ENCODE data around the gene VAV3.

Gene VAV3

DNA sequence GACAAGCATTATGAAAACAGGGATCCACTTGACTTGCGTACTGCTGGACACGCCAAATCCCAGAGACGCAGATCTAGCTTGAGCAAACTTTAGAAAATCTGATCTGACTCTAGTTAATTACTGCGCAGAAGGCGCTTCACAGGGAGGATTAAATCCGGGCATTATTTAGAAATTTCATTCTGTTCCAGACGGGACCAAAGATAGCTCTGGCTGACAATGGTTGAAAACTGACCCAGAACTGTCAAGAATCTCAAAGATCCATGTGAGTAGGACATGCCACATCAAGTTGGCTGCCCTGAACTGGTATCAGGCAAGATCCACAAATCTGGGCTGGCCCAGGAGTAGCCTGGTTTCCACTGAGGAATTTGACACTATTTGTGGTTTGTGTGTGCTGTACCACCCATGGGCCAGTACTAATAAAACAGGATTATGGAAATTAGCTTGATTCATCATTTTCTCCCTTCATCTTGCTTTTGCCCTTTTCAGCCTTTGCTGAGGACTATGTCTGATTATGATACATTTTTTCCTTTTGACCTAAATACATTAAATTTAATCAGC is 171.0 kb downstream of the VAV3 start:
- DNase-seq (ENCODE audit: low spot score), result no peak

DNA sequence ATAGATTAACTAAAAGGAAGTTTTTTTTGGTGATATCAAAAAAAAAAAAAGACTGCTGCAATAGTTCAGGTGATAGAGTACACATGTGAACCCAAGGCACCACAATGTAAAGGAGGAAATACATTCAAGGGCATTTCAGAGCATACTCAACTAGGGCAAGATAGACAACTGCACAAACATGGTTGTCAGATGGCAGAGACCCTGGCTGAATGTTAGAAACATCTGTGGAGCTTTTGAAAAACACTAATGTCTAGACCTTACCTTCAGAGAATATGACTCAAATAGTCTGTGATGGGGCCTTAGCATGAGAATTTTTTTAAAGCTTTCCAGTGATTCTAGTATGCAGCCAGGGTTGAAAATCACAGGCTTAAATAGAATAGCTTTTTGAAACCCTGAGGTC is 173.6 kb downstream of the VAV3 start:
- DNase-seq (ENCODE audit: low spot score), result no peak

DNA sequence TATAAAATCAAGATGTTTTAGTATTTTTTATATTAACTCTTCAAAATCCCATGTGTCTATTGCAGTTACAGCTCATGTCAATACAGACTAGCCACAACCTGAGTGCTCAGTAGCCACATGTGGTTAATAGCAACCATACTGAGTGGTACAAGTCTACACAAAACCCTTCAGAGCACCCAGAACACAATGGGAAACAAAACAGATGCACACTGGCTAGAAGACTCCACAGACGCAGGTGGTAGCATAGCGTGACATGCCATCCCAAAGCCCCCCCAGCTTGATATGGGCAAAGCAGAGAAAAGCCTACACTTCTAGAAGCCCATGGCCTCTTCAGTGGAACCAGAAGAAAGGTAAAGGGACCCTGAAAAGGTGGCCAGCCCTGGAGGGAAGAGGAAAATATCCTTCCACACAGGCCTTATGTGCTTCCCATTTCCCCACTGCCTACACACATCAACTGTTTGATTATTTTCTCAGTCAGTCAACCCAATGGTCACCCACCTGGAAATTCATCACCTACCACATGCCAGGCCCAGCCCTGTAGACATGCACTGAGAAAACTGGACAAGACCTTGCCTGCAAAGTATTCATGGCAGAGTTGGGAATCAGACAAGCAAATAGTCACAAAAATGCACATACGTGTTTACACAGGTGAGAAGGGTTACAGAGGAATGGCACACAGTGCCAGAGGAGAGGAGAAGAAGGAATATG is 175.0 kb downstream of the VAV3 start:
- DNase-seq (ENCODE audit: low spot score), result no peak

DNA sequence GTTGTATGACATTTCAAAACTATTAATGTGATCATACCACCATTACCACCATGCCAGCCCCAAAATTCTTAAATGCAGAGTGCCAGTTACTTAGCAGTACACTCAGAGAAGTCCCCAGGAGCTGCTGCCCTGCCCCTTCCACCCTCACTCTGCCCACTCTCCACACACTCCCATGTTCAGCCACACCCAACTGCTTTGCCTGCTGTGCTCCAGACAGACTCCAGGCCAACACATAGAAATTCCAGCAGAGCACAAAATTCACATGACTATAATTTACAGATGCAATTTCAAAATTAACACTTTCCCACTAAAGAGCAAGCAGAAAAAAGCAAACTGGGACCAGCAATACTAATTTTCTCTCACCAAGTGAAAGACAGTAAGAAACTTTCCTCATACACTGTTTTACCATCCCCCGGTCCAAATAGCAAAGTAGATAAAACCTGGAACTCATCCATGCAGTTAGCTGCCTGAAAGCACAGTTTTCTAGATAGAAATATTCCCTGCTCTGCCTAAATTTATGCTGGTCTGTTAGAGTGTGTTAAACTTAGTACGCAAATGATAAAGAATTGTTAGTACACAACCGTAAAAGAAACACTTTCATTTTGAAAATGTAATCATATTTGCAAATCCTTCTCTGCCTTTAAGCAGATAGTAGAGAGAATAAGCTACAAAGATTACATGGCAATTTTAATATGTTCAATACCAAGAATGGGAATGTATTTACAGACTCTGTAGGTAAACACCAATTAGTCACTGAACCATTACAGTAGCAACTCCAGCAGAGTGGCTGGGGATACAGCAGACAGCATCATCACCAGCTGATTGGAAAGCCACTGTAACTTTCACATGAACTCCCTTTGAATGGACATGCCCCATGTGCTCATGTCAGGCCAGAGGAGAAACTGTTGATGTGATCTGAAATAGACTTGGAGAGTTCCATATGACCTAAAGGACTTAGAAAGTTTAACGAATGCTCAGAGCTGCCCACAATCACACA is 176.5 kb downstream of the VAV3 start:
- no peak for DNase-seq (ENCODE audit: low spot score)

DNA sequence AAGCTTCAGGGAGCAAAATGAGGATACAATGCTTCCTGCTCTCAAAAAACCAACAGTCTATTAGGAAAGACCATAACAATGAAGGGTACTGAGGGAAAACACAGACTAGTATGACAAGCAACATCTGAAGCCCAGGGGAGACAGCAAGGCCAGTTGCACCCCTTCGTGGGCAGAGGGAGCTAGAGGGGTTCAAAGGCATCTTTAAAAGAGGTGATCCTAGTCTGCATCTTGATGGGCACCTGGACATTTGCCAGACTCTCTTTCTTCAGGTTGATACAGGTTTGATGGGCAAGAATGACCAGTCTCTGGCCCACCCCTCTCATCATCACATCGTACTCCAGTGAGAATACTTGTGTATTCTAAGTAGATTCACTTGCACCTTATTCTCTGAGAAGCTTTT is 177.7 kb downstream of the VAV3 start:
- DNase-seq (ENCODE audit: low spot score), result no peak

DNA sequence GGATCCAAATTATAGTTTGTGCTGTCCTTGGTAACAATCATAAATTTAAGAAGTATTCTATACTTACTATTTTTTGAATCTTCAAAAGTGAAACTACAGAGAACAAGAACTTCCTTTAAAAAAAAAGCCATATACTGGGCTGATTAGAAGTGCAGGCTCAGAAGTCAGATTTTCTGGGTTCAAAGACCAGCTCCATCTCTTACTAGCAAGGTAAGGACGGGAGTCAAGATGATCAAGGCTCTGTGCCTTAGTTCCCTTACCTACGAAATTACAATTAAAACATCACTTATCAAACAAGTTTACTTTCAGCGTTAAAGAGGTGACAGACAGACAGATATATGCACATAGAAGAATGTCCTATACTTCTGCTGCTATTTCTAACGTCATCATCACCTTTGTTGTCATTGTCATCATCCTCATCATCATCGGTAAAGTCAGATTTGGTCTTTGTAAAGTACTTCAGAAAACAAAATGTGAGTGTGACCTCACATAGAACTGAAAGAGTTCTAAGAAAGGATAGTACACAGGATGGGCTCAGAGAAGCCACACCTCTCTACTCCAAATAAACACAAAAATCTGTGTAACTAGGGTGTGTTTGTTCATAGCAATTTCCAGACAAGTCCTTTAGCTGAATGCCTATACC is 178.7 kb downstream of the VAV3 start:
- DNase-seq (ENCODE audit: low spot score), result peak; percentile 28

DNA sequence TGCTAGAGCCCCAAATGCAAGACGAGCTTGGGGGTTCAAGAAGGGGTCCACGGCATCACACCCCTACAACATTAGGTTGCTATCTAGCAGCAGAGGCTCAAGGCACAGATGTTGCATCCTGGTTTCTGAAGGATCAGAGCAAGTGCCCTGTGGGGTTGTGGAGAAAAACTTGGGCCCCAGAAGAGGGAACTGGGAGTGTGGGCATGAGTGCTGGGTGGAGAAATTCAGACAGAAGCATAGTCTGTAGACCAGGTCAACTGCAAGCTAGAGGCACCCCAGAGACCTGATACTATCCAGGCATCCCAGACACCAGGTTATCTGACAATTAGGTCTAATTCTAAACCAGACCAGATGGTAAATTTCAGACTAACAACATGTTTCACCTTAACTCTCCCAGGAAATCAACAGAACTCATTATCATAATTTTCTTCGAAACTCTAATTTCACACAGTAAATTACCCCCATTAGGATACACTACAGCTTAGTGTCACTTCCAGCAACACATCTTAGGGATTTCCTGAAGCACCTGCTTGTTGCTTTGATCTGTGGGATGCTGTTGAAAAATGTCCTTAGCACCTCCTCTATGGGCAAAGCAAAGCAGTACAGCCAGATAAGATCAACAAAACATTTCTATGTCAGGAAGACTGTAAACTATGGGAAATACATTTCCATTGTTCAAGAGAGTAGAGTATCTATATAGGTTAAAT is 179.3 kb downstream of the VAV3 start:
- DNase-seq (ENCODE audit: low spot score), result peak; percentile 32

DNA sequence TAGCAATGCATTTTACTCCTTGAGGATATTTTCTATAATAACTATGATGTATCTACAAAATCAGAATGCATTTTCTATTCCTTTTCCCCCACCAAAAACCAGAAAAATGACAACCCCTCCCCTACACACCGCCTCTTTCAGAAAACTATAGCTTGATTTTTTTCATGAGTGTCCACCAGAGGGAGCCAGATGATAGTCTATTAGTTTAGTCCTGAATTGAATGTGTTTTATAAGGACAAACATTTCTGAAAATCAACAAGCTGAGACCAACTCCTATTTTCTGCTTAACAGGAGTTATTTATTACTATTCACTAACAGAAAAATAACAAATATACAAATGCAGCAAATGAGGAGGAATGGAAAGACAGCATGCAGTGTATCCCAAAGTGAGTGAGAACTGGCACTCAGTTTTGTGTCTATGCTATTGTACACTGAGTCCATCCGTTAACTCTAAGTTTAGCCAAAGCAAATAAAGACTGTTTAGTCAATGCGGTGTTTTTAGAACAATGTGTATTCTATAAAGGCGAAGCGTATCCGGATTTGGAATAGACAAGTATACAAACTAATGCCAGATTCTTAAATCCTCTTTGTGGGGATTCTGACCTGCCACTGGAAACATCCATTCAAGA is 182.6 kb downstream of the VAV3 start:
- peak; percentile 61 for DNase-seq (ENCODE audit: low spot score)

DNA sequence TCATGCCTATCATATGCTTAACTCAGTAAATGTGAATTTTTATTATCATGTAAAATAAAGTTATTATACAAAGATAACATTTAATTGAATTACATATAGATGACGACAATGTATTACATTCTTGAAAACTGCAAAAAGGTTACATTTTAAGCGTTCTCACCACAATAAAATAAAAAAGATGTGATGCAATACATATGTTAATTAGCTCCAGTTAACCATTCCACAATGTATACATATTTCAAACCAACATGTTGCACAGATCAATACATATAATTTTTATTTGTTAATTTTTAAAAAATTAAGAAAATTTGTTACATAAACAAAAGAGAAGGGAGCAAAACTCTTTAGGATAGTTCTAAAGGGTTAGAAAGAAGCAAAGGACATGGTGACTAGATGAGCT is 183.7 kb downstream of the VAV3 start:
- DNase-seq (ENCODE audit: low spot score), result no peak

DNA sequence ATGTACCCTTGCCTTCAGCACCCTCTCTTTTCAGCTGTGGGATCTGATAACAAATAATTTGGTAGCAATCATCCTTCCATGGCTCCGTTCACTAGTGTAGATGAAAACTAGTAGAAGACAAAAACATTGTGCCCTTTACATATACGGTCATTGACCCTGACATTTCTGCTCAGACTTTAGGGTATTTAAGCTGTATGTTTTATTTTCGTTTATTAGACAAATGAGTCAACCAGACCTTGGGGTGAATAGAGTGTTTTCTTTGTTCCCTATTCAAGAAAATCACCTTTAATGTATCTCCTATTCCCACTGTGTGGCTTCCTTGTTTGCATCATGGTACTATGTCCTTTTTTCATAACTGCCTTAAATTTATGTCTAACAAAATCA is 187.3 kb downstream of the VAV3 start:
- no peak for DNase-seq (ENCODE audit: low spot score)

DNA sequence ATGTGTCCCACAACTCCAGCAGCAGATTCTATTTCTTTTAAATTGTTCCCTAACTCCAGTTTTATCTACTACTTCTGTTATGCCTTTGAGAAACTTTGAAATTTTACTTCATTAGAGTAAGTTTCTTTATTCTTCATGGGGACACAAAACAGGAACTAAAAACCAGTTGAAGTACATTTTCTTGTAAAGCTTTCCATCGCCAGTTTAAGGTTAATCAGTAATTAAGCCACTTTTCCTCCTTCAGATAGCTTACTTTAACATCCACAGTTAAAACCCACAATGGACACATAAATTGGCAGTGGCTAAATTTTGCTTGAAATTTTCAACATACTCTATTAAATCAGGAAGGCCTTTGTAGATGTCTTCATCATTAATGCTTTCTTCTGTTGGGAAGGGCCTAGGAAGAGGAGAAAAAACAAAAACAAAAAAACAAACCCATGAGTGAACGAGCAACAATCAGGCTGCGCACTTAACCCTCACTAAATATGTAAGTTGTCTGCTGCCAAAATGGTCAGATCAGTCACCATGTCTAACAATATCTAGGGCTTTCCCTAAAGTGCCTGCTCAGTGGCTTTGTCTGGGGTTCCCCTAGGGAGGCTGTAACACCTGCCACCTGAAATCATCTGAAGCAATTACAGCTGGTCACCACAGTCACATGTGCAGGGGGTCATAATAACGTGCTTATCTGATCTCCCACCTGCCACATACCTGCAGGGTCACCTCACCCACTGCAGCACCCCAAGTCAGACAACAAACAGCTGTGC is 187.9 kb downstream of the VAV3 start:
- no peak for DNase-seq (ENCODE audit: low spot score)

DNA sequence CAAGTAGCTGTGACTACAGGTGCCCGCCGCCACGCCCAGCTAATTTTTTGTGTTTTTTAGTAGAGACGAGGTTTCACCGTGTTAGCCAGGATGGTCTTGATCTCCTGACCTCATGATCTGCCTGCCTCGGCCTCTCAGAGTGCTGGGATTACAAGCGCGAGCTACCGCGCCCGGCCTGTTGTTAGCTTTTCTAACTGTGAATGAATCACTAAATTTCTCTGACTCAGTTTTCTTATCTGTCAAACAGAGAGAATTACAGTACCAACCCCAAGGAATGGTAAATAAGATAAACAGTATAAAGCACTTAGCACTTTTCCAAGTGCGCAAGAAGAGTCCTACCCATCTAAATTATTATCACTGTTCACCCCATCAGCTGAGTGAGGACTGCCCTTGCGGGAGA is 193.6 kb downstream of the VAV3 start:
- DNase-seq (ENCODE audit: low spot score), result no peak

DNA sequence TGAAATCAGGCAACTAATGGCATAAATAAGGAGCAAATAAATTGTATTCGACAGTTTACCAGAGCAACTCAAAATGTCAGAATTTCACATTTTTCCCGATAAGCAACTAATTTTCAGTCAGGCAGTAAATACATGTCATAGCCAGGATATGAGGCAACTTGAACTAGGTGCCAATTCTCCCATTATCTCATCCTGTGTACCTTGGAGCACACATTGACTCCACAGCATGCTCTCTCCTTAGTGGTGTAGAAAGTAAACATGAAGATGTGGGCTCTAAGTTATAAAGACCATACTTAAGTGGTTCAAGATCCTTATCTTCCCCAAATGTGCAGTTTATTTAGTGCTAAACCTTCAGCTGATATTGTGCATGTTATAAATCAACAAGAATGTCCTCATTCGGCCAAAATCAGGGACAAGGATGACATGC is 197.8 kb downstream of the VAV3 start:
- no peak for DNase-seq (ENCODE audit: low spot score)

DNA sequence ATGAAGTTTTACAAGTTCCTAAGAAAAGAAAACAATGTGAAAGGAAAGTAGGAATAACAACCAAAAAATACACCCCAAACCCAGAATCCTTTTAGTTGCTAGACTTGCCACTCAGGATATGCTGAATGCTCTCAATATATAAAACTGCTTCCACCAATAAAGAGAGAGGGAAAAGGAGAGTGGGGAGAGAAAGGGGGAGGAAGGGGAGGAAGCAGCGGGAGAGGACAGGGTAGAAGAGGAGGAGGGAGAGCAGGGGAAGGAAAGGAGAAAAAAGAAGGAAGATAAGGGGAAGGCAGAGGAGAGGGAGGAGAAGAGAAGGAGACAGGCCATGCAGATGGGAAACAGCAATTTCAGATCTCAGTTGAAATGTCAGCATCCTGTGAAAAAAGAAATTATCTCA is 198.4 kb downstream of the VAV3 start:
- no peak for DNase-seq (ENCODE audit: low spot score)

DNA sequence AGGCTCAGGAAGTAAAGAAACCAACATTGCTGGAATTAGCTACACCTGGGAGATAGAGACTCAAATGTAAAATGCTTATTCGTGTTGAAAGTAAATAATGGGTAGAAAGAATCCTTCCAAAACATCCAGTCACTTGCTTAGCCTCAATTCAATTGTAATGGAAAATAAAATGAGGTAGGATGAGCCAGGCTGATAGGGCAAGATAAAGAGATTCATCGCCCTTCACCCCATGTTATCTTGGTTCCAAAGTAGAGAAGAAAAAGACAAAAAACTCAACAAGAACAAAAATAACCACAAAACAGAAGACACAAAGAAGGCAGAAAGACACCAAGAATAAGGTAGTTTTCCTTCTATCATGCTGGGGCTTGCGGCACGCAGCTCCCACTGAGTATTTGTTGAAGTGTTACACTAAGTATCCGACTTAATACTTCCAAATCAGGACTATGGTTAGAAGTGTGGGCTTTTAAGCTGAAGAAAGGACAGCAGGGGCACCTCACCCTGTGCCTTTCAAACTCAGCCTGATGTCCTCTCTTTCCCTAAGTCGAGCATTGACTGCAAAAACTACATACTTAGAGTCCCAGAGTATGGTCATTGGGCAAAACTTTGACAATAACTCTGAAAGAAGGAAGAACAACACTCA is 202.1 kb downstream of the VAV3 start:
- DNase-seq (ENCODE audit: low spot score), result no peak

DNA sequence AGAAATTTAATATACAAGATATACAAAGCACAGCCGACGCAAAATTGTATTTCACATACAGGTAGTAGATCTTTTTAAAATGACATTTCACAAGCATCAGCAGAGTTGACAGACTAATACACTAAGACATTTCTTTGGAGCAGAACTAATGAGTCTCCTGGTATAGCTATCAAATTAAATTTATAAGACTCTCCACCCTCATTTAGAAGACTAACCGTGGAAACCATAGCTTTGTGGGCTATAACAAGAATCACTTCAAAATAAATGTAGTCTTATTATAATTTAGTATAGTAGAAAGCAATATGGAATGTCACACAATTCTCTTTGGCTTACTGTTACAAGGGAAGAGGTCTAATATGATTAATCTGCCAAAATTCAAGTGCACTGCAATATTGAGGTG is 204.9 kb downstream of the VAV3 start:
- DNase-seq (ENCODE audit: low spot score), result no peak

DNA sequence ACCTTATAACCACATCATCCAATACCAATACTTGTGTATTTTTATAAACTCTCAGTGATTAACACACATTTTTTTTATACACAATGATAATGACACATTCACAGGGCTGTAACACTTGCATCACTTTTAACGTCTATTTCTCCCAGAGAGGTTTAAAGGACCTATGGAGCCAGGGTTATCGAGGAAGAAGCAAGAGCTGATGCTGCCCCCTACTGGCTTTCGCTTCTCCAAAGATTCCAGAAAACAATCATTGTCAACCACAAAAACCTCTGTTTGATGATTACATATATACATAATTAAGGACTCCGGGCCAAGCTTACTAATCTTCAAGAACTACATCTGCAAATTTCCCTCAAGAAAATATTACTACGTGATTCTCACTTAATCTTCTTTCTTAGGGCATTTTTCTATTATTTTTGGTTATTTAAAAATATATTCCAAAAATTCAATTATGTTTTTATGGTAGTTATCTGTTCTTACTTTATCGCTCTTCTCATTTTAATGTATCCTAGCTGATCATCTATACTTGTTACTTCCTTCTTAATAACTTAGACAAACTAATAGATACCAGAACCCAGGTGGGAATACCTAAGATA is 214.5 kb downstream of the VAV3 start:
- DNase-seq (ENCODE audit: low spot score), result no peak

DNA sequence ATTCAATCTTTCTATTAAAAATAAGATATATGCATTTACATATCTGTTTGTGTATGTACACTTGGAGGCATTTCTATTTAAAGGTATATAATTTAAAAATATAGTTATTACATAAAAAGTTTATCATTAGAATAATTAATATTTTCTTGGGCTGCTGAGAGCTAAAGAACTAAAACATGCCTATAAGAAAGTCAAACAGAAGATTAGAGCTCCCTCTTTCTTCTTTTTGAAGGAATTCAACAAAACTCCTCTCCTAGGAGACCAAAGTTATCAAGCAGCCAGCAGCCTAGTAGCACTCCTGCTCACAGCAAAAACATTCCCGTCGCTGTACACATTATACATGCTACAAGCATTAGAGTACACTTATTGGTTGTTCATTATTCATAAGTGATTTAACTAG is 216.4 kb downstream of the VAV3 start:
- no peak for DNase-seq (ENCODE audit: low spot score)

DNA sequence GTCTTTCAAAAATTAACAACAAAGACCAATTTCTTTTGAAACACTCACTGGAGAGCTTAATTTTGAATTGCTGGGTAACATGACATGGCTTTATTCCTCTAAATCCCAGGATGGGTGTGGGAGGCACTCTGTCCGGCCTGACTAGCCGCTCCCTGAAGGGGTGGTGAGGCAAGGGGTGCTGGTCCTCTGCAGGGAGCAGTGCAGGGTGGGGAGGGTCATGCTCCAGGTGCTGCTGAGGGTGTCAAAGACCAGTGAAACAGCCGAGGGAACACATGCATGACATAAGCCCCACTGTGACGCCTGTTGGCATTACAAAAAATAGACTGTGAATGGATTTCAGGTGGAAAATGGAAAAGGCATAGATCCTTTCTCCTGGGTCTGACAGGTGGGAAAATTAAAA is 223.7 kb downstream of the VAV3 start:
- no peak for DNase-seq (ENCODE audit: low spot score)

DNA sequence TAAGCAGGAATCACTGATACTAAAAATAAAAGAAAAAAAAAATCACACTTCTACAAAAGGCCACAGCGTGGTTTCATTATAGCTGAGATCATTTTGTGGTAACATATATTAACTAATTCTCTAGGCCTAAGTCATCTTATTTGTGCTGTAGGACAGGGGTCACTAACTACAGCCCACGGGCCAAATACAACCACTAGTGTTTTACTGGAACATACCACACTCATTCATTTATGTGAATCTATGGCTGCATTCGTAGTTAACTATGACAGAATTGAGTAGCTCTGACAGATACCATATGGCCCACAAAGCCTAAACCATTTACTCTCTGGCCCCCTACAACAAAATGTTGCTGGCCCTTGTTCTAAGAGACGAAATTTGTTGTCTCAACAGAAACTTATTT is 224.4 kb downstream of the VAV3 start:
- no peak for DNase-seq (ENCODE audit: low spot score)

Measured in CD4-positive, alpha-beta T cell treated with Interleukin-6 at 100 ng/mL for 8 hours (primary cell).